Immature natural killer cell (primary cell): ENCODE measurements around the gene GNB1. TPM values are rescaled to one million over a fixed set of nuclear protein-coding genes. Genes with fewer than 3 reads are reported as not detected.
"Not testable (repeated sequence)": the region's sequence is repeated elsewhere in the genome, so short reads cannot be mapped to it uniquely, and the experiment has no call there.

Experiments
- DNase-seq, 3 donors: peaks; one replicate each; pipeline ENCODE4 v3.0.0; 2022; ENCODE audit warnings: mixed read lengths in 1 of 3
- H3K27ac Mint-ChIP-seq, 6 donors: one replicate each; pipeline ENCODE4 v1.8.0; 2020; ENCODE audit warnings: mixed read lengths in 6 of 6, mild to moderate bottlenecking in 5 of 6, inconsistent platforms in 4 of 6, moderate library complexity in 3 of 6
- H3K27me3 Mint-ChIP-seq, 3 donors: one replicate each; pipeline ENCODE4 v1.8.0; 2020 to 2021; ENCODE audit warnings: low read depth in 3 of 3, mild to moderate bottlenecking in 3 of 3, mixed read lengths in 3 of 3, moderate library complexity in 3 of 3, inconsistent platforms in 1 of 3
- H3K36me3 Mint-ChIP-seq, 3 donors: one replicate each; pipeline ENCODE4 v1.8.0; 2020; ENCODE audit warnings: mixed read lengths in 3 of 3, inconsistent platforms in 2 of 3, mild to moderate bottlenecking in 2 of 3
- H3K4me1 Mint-ChIP-seq, 2 donors: one replicate each; pipeline ENCODE4 v1.8.0; 2020; ENCODE audit warnings: inconsistent platforms in 2 of 2, mild to moderate bottlenecking in 2 of 2, mixed read lengths in 2 of 2, moderate library complexity in 1 of 2
- H3K4me3 Mint-ChIP-seq, 5 donors: one replicate each; pipeline ENCODE4 v1.8.0; 2020; ENCODE audit warnings: mild to moderate bottlenecking in 5 of 5, mixed read lengths in 5 of 5, inconsistent platforms in 3 of 5, moderate library complexity in 3 of 5
- H3K9me3 Mint-ChIP-seq, 6 donors: one replicate each; pipeline ENCODE4 v1.8.0; 2020; ENCODE audit warnings: mild to moderate bottlenecking in 6 of 6, mixed read lengths in 6 of 6, inconsistent platforms in 4 of 6, moderate library complexity in 3 of 6
- polyA plus RNA-seq, 3 donors: library from polyadenylated mRNA; unstranded; fragments of 300-500 nt; fragmentation: Illumina TruSeq; gene quantifications; one replicate each; pipeline ENCODE4 v1.2.3, GENCODE V29; 2021

The GNB1 gene
- polyA plus RNA-seq, 3 donors from 2014 or later = 53.4 to 111 (median 98.7) TPM

DNA sequence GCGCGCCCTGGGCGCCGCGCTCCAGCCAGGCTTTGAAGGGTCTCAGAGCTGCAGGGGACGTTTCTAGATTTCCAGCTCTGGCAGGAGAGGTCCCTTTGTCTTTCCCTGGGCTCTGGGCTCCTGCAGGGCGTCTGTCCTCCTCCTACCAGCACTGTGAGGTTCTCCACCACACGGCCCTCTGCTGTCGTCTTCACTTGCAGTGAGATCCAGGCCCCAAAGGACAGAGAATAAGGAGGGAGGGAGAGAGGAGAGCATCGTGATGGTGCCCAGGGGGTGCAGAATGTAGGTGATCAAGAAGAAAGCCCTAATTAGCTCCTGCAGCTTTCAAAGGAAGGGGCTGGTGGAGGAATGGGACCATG is 4.2 kb upstream of the GNB1 start:
- no peak for DNase-seq

DNA sequence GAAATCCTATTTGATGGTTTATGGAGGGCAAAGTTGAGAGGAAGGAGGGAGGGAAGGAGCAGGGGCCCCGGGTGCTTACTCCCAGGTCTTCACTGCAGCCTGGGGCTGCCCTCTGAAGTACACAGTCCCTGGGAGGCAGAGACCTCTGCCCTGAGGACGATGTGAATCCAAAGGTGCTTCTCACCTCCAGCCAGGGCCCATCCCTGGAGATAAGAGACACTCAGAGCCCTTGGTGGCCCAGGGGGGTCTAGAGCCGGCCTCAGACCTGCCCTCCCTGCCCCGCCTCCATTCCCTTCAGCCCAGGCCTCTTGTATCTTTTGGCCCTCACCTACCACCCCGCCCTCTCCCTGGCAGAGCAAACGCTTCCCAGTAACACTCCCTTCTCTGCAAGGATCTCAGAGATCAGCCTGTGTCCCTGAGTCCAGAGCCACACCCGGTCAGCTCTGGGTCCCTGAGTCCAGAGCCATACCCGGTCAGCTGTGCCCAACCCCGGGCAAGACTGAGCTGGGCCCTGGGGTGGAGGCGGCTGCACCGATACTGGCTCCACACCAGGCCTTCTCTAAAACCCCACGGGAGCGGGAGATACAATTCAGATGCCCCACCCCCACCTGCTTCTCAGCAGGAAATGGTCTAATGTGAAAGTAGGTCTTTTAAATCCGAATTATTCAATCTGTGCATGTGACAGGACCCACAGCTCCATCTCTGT is 3.6 kb upstream of the GNB1 start:
- peaks cover 22 to 29% of the 10 kb centered on the region in 2 donors for H3K4me1 Mint-ChIP-seq
- peak overlapping the region in 1 of 6 donors; percentile 17 for H3K27ac Mint-ChIP-seq
- peaks cover 11 to 15% (median 14%) of the 10 kb centered on the region in 3 donors for H3K27me3 Mint-ChIP-seq
- no peaks in the 10 kb centered on the region for H3K9me3 Mint-ChIP-seq
- DNase-seq = no peak
- no peaks in the 10 kb centered on the region for H3K36me3 Mint-ChIP-seq
- peak overlapping the region in 1 of 5 donors; percentile 15 for H3K4me3 Mint-ChIP-seq

More for the DNA sequence above, 4.2 kb upstream of the GNB1 start:
- no peak overlapping the region for H3K27ac Mint-ChIP-seq
- peaks cover 21 to 30% of the 10 kb centered on the region in 2 donors for H3K4me1 Mint-ChIP-seq
- H3K36me3 Mint-ChIP-seq = no peaks in the 10 kb centered on the region
- peaks cover 9 to 13% (median 10%) of the 10 kb centered on the region in 3 donors for H3K27me3 Mint-ChIP-seq
- peak overlapping the region in 1 of 5 donors; percentile 15 for H3K4me3 Mint-ChIP-seq
- H3K9me3 Mint-ChIP-seq = no peaks in the 10 kb centered on the region

GRCh38 chr1:1893997-1894353 is 3.1 kb upstream of the GNB1 start:
- no peak for DNase-seq
- Mint-ChIP-seq H3K9me3 (no peaks in the 10 kb centered on the region), H3K36me3 (no peaks in the 10 kb centered on the region), H3K27ac (no peak overlapping the region), H3K4me3 (no peak overlapping the region), H3K4me1 (peaks cover 28 to 33% of the 10 kb centered on the region in 2 donors), H3K27me3 (peaks cover 14 to 19% (median 15%) of the 10 kb centered on the region in 3 donors)

GRCh38 chr1:1893291-1893985 is 2.6 kb upstream of the GNB1 start:
- no peaks in the 10 kb centered on the region for H3K36me3 Mint-ChIP-seq
- H3K4me1 Mint-ChIP-seq = peaks cover 33 to 39% of the 10 kb centered on the region in 2 donors
- no peaks in the 10 kb centered on the region for H3K9me3 Mint-ChIP-seq
- no peak for DNase-seq
- H3K27me3 Mint-ChIP-seq = peaks cover 14 to 24% (median 15%) of the 10 kb centered on the region in 3 donors
- peak overlapping the region in 2 of 6 donors; percentile 48 to 59 for H3K27ac Mint-ChIP-seq
- H3K4me3 Mint-ChIP-seq = peak overlapping the region in 3 of 5 donors; percentile 41 to 67 (median 53)

DNA sequence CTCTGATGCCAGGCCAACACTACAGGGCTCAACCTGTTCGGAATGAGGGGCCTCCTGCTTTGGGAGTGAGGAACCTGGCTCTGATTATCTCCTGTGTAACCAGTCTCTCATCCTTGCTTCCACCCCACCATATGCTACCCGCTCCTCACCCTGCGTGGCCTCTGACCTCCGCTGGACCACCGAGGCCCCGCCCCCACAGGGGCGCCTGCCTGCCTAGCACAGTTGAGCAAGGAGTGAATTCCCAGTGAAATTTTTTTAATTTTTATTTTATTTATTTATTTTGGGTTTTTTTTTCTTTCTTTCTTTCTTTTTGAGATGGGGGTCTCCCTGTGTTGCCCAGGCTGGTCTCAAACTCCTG is 1.9 kb upstream of the GNB1 start:
- H3K4me3 Mint-ChIP-seq = peak overlapping the region; percentile 82 to 93 (median 90)
- H3K9me3 Mint-ChIP-seq = no peaks in the 10 kb centered on the region
- H3K27ac Mint-ChIP-seq = peak overlapping the region; percentile 85 to 98 (median 96)
- DNase-seq = no peak
- peaks cover 40 to 46% of the 10 kb centered on the region in 2 donors for H3K4me1 Mint-ChIP-seq
- H3K36me3 Mint-ChIP-seq = no peaks in the 10 kb centered on the region
- H3K27me3 Mint-ChIP-seq = peaks cover 14 to 28% (median 15%) of the 10 kb centered on the region in 3 donors

- Mint-ChIP-seq H3K27ac (peak overlapping the region; percentile 85 to 98 (median 96)), H3K9me3 (no peaks in the 10 kb centered on the region), H3K27me3 (peaks cover 14 to 28% (median 15%) of the 10 kb centered on the region in 3 donors), H3K4me3 (peak overlapping the region; percentile 82 to 93 (median 90)), H3K4me1 (peaks cover 45 to 51% of the 10 kb centered on the region in 2 donors), H3K36me3 (no peaks in the 10 kb centered on the region)
- no peak for DNase-seq
Measured at GRCh38 chr1:1892079-1892762, 1.3 kb upstream of the GNB1 start.

GRCh38 chr1:1891349-1892078 is 627 bp upstream of the GNB1 start:
- peak overlapping the region; percentile 82 to 93 (median 90) for H3K4me3 Mint-ChIP-seq
- peaks cover 52 to 55% of the 10 kb centered on the region in 2 donors for H3K4me1 Mint-ChIP-seq

GRCh38 chr1:1889847-1890505 is 911 bp downstream of the GNB1 start:
- peak overlapping the region; percentile 78 to 89 (median 85) for H3K4me3 Mint-ChIP-seq
- H3K36me3 Mint-ChIP-seq = no peaks in the 10 kb centered on the region
- H3K4me1 Mint-ChIP-seq = peaks cover 53 to 54% of the 10 kb centered on the region in 2 donors
- DNase-seq = peak; percentile 49 to 67 (median 56)
- H3K9me3 Mint-ChIP-seq = no peaks in the 10 kb centered on the region
- peaks cover 7 to 28% (median 11%) of the 10 kb centered on the region in 3 donors for H3K27me3 Mint-ChIP-seq
- peak overlapping the region; percentile 82 to 94 (median 86) for H3K27ac Mint-ChIP-seq

More at GRCh38 chr1:1891349-1892078, 627 bp upstream of the GNB1 start:
- Mint-ChIP-seq H3K27ac (peak overlapping the region; percentile 85 to 98 (median 96)), H3K27me3 (peaks cover 14 to 28% (median 15%) of the 10 kb centered on the region in 3 donors), H3K9me3 (no peaks in the 10 kb centered on the region), H3K36me3 (no peaks in the 10 kb centered on the region)
- peak; percentile 66 to 81 (median 81) for DNase-seq

GRCh38 chr1:1889090-1889750 is 1.7 kb downstream of the GNB1 start:
- no peaks in the 10 kb centered on the region for H3K9me3 Mint-ChIP-seq
- peaks cover 52 to 54% of the 10 kb centered on the region in 2 donors for H3K4me1 Mint-ChIP-seq
- peak overlapping the region; percentile 82 to 94 (median 86) for H3K27ac Mint-ChIP-seq
- peak overlapping the region; percentile 78 to 89 (median 85) for H3K4me3 Mint-ChIP-seq
- no peaks in the 10 kb centered on the region for H3K36me3 Mint-ChIP-seq
- DNase-seq = no peak
- H3K27me3 Mint-ChIP-seq = peaks cover 6 to 25% (median 8%) of the 10 kb centered on the region in 3 donors

- not testable (repeated sequence) for H3K9me3 Mint-ChIP-seq, H3K36me3 Mint-ChIP-seq, DNase-seq, H3K27me3 Mint-ChIP-seq
- Mint-ChIP-seq H3K27ac (peak overlapping the region in 5 of 6 donors; percentile 17 to 77 (median 34)), H3K4me1 (peaks cover 78 to 90% of the 10 kb centered on the region in 2 donors), H3K4me3 (peak overlapping the region in 3 of 5 donors; percentile 53 to 67 (median 64))
Measured at GRCh38 chr1:1883890-1884289, 7.0 kb downstream of the GNB1 start.

DNA sequence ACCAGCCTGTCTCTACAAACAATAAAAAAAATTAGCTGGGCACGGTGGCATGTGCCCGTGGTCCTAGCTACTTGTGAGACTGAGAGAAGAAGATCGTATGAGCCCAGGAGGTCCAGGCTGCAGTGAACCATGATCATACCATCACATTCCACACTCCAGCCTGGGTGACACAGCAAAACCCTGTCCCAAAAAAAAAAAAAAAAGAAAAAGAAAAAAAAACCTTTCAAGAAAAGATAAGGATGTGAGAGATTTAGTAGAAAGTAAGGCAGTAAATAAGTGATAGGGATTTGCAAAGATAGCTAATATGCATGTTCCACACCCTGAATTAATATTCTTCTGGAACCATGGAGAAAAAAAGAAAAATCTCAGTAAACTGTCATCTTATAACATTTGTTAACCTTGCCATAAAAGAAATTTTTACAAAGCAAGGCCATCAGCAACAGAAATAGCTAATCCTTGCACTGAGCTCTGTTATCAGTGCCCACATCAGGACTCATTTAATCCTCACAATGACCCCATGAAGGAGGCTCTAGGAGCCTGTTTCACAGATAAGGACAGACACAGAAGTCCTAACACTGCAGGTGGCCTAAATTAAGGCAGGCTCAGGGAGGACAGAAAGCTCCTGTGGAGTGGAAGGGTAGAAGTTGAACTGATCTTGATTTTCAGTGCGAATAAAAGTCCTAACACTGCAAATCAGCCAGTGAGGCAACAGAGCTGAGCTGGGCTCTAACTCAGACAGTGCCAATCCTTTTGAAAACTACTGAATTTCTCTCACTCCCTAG is 7.6 kb downstream of the GNB1 start:
- H3K27ac Mint-ChIP-seq = peak overlapping the region; percentile 34 to 81 (median 70)
- no peaks in the 10 kb centered on the region for H3K9me3 Mint-ChIP-seq
- peaks cover 4 to 7% (median 5%) of the 10 kb centered on the region in 3 donors for H3K27me3 Mint-ChIP-seq
- DNase-seq = no peak
- no peaks in the 10 kb centered on the region for H3K36me3 Mint-ChIP-seq
- H3K4me1 Mint-ChIP-seq = peaks cover 78 to 90% of the 10 kb centered on the region in 2 donors
- H3K4me3 Mint-ChIP-seq = peak overlapping the region; percentile 41 to 67 (median 53)

DNA sequence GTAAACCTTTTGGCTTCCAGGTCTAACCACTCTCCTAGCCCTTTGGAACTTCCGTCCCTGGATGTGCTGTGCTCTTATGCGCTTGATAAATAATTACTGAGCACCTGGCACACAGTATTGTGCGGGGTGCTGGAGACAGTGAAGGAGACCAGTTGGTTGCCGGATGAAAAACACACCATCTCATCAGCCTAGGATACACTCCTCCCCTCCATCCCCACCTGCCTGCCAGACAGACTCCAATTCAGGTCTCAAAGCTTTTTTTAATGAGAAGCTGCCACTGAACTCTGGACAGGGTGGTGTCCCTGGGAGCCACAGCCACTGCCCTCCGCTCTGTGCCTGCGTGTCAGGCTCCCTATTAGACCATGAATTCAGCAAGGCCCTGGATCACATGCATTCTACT is 9.2 kb downstream of the GNB1 start:
- no peak for DNase-seq
- Mint-ChIP-seq H3K36me3 (no peaks in the 10 kb centered on the region), H3K4me1 (peaks cover 75 to 87% of the 10 kb centered on the region in 2 donors), H3K4me3 (peak overlapping the region; percentile 66 to 87 (median 78)), H3K9me3 (no peaks in the 10 kb centered on the region), H3K27ac (peak overlapping the region; percentile 58 to 87 (median 78)), H3K27me3 (peaks cover 0 to 9% (median 5%) of the 10 kb centered on the region in 3 donors)
